ENCODE data around the gene NUDT22.

DNA sequence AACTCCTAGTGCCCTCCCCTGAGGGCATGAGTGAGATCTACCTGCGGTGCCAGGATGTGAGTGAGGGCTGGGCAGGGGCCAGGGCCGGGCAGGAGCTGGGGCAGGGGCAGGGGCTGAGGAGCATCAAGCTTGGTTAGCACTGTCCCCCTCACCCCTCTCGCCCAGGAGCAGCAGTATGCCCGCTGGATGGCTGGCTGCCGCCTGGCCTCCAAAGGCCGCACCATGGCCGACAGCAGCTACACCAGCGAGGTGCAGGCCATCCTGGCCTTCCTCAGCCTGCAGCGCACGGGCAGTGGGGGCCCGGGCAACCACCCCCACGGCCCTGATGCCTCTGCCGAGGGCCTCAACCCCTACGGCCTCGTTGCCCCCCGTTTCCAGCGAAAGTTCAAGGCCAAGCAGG lies 5.8 kb upstream of the NUDT22 start:
- TF ChIP-seq EP300 (IDR thresholded peaks at IDR 0.05), result no peak
- no peak for TF ChIP-seq CTCF (IDR thresholded peaks at IDR 0.05)
- TF ChIP-seq POLR2AphosphoS5 (IDR thresholded peaks at IDR 0.05), result no peak

All from stomach (tissue), 4 donors.